Activated T-cell treated with anti-CD3 and anti-CD28 coated beads, Interleukin-2, amount 50 U/mL, for 48 hours (primary cell): ENCODE results near the gene ZNF865.

Source experiments
- DNase-seq, 2 experiments: peaks; one replicate each; pipeline ENCODE4 v3.0.0-alpha.2; 2020

ZNF865 gene

GRCh38 chr19:55663846-55664536 lies 58.5 kb downstream of the ZNF865 start:
- DNase-seq: no peak

- no peak for DNase-seq
Measured at GRCh38 chr19:55666343-55667005, 61.0 kb downstream of the ZNF865 start.
